ENCODE results near the gene CDK11A.
"Not testable (repeated sequence)": the region's sequence is repeated elsewhere in the genome, so short reads cannot be mapped to it uniquely, and the experiment has no call there.

The CDK11A gene

DNA sequence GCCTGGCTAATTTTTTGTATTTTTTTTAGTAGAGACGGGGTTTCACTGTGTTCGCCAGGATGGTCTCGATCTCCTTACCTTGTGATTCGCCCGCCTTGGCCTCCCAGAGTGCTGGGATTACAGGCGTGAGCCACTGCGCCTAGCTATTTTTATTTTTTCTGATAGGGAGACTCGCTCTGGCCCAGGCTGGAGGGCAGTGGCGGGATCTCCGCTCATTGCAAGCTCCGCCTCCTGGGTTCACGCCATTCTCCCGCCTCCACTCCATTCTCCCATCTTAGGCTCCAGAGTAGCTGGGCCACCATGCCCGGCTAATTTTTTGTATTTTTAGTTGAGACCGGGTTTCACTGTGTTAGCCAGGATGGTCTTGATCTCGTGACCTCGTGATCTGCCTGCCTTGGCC, 1.9 kb upstream of the CDK11A start:
- not testable (repeated sequence) for DNase-seq (ENCODE audit: low read depth)

DNA sequence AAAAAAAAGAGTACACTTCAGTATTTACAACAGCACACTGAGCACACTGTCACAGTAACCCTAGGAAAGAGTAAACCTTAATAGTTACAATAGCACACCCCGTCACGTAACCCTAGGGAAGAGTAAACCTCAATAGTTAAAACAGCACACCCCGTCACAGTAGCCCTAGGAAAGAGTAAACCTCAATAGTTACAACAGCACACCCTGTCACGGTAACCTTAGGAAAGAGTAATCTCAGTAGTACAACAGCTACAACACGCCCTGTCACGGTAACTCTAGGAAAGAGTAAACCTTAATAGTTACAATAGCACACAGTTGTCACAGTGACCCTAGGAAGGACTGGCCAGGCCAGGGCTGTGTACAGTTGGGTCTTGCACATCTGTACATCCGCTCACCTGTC, 3.0 kb downstream of the CDK11A start:
- DNase-seq (ENCODE audit: low read depth) = no peak

DNA sequence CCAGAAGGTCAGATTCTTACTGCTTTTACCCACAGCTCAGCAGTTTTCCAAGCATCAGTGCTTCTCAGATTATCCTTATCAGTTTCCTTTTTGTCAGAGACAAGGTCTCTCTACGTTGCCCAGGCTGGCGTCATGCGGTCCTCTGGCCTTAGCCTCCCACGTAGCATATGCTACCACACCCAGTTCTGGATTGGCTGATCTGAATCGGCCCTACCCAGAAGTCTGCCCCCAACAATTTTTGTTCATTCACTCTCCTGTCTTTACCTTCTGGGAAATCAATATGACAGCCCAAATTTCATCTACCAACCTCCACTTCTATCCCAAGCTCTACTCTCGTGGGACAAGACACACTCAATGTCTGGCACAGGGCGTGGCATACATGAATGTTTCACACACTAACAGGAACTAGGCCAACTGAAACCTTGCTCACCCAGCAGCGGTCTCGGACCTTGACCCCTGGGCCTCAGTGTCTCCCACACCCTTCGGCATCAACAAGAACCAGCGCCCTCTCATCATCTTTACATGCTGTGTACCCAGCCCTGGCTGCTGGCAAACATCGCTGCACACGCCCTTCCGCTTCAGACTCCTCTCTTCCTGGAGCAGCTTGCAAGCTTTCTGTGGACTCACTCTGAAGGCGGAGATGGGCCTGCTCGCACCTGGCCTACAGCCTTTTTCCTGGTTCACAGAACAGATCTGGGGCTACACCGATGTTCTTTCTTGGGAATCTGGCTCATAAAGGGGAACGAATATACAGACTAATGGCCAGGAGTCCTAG, 8.9 kb downstream of the CDK11A start:
- not testable (repeated sequence) for DNase-seq (ENCODE audit: low read depth)

DNA sequence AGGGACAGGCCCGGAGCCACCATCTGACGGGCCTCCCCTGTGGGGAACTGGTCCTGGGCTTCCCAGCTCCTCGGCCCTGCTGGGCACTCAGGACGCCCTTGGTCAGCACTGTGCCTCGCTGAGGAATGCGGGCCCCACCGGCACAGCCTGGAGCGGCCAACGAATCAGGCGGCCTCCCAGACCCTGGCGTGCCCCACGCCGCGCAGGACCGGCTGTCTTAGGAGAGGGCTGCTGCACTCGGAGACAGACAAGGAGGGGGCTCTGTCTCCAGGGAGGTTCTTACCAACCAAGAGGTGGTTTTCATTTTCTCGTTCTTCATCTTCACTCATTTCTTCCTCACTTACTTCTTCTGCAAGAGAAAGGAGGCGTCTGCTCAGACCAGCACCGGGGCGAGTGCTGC, 16.3 kb downstream of the CDK11A start:
- not testable (repeated sequence) for DNase-seq (ENCODE audit: low read depth)

DNA sequence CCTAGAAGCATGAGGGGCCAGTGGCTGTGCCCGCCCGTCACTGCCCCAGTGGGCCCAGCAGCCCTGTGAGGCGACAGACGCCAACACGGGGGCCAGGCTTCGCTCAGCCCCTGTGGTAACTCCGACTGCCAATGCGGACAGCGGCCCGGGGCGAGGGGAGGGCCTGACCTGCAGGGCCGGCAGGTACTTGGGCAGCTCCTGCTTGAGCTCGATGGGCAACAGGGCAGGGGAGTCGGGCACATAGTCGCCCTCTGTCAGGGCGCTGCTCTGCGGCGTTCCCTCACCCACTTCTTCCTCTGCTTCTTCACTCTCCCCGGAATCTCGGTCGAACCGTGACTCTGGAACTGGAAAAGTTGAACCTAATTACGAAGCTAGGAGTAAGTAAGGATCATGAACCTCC, 16.9 kb downstream of the CDK11A start:
- not testable (repeated sequence) for DNase-seq (ENCODE audit: low read depth)

DNA sequence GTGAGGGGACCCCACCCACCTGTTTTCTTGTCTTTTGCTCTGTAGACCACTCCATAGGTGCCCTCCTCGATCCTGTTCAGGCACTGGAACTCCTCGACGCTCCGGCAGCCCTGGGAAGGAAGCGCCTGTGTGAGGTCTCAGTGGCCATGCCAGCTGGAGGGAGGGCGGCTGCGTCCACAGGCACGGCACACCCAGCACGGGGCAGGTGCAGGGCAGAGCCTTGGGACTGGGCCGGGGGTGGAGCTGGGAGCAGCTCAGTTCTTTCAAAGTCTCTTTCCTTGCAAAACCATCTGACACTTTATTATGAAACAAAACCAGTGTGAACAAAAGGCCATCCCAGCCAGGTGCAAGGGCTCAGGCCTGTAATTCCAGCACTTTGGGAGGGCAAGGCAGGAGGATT, 18.5 kb downstream of the CDK11A start:
- DNase-seq (ENCODE audit: low read depth) = not testable (repeated sequence)

DNA sequence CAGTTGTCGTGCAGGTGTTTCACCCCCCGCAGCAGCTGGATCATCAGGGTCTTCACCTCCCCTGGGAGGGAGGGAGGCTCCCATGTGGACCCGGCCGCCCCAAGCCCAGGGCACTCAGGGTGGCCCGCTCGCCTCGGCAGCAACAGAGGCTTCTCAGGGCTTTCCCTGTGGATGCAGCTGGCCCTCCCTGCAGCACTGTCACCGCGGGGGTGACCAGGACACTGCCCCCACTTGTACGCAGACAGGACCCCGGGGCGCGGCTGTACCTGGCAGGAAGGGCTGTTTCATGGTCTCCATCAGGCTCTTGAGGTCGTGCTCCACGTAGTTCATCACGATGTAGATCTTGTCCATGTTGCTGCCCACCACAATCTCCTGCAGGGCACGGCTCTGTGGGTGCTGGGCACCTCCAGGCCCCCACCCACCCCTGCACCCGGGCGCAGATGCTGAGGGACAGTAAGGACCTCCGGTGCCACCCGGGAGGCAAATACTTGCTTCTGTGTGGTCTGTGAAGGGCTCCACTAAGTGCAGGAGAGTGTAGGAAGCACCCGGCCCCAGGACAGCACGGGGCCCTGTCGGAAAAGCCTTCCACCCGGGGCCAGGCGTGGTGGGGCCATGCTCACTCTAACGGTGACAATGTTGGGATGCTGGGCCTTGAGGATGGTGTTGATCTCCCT, 19.7 kb downstream of the CDK11A start:
- DNase-seq (ENCODE audit: low read depth) = not testable (repeated sequence)

DNA sequence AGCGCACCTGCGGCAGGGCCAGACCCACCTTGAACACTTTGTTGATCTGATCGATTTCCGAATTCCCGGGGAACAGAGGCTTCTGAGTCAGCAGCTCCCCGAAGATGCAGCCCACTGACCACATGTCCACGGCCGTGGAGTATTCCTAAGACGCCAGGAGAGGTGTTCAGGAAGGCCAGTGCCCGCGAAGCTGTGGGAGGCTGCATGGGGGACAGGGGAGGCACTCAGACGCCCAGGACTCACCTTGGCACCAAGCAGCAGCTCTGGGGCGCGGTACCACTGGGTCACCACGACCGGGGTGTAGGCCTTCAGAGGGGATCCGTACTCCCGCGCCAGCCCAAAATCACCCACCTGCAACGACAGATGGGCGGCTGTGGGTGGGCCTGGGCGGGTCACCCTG, 20.4 kb downstream of the CDK11A start:
- DNase-seq (ENCODE audit: low read depth) = no peak

DNA sequence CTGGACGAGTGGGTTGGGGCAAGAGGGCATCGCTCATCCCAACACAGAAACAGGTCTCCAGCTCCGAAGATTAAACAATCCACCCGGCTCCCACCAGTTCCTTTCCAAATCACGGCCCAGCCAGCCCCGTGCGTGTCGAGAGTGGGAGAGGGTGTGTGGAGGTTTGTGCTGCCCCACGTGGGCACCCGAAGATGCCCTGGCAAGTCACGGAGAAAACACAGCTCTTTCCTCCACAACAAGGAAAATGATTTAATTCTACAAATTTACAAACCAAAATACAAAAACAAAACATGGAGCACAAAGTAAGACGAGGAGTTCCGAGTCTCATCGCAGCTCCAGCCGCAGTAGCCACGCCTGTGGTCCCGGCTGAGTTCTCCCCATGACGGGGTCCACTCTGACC, 21.7 kb downstream of the CDK11A start:
- not testable (repeated sequence) for DNase-seq (ENCODE audit: low read depth)

DNA sequence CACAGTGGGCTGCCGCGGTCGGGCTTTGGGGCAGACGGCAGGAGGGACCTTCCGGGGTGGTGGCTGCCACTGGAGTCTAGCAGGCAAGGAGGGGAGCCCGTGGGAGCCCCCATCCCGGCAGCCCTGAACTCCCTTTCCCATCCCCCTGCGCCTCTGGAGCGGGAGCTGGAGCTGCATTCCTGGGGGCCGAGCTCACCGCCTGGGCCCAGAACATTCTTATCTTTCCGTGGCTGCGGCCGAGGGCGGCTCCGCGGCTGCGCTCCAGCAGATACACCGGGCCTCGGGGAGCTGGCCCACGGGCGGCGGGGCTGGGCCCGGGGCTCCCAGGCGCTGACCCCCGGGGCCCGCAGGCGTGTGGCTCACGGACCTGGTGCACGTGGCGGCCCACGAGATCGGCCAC, 23.6 kb downstream of the CDK11A start:
- not testable (repeated sequence) for DNase-seq (ENCODE audit: low read depth)

DNA sequence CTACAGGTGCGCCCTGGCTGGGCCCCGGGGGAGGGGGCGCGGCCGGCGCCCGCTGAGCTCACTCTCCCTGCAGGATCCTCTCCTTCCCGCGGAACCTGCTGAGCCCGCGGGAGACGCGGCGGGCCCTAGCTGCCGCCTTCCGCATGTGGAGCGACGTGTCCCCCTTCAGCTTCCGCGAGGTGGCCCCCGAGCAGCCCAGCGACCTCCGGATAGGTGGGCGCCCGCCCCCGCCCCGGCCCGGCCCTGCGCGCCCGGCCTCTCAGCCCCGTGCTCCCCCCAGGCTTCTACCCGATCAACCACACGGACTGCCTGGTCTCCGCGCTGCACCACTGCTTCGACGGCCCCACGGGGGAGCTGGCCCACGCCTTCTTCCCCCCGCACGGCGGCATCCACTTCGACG, 24.1 kb downstream of the CDK11A start:
- not testable (repeated sequence) for DNase-seq (ENCODE audit: low read depth)

DNA sequence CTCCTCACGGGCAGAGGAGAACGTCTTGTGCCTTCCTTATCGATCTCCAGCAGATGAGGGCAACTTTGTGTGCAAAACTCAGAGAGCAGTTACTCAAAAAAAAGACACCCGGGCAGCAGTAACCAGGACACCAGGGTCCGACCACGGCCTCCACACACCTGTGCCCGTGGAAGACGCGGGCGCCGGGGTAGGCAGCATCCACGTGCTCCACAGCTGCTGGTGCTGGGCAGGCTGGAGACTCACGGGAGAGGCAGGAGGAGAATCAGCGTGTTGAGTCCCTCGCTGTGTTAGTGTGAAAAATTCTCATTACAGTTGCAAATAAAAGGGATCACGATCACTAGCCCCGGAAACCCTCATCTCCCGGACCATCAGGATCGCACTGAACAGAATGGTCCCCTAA, 25.1 kb downstream of the CDK11A start:
- DNase-seq (ENCODE audit: low read depth) = not testable (repeated sequence)

DNA sequence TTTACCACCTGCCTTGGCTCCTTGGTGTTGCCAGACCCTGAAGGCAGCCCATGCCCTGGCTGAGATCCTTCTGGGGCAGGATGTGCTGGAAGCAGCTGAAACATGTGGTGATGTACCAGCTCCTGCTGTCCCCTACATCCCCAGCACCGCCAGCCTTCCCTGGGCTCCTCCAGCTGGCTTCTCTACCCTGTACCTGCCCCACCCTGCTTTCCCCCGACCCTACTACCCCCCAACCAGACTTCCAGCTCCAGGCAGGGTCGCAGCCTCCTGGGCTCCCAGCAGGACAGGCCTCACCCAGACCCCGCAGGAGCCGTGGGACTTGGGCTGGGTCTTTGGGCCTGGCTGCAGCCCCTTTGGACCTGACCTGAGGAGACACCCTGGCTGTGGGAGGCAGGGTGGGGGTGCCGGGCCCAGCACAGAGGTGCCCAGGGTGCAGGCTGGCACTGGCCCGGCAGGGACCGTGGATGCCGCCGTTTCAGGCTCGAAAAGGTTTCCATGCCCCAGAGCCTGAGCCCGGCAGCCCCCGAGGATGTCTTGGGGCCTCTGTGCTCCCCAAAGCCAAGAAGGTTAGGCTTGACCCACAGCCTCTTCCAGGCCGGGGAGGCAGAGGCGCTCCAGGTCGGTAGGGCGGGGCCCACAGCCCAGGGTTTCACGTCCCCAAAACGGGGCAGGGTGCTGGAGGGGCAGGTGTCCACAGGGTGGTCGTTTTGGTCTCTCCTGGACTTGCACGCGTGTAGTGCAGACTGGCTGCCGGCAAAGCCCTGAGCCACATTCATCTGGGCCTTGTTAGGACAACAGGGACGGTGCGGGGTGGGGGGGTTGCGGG, 26.6 kb downstream of the CDK11A start:
- DNase-seq (ENCODE audit: low read depth) = not testable (repeated sequence)

DNA sequence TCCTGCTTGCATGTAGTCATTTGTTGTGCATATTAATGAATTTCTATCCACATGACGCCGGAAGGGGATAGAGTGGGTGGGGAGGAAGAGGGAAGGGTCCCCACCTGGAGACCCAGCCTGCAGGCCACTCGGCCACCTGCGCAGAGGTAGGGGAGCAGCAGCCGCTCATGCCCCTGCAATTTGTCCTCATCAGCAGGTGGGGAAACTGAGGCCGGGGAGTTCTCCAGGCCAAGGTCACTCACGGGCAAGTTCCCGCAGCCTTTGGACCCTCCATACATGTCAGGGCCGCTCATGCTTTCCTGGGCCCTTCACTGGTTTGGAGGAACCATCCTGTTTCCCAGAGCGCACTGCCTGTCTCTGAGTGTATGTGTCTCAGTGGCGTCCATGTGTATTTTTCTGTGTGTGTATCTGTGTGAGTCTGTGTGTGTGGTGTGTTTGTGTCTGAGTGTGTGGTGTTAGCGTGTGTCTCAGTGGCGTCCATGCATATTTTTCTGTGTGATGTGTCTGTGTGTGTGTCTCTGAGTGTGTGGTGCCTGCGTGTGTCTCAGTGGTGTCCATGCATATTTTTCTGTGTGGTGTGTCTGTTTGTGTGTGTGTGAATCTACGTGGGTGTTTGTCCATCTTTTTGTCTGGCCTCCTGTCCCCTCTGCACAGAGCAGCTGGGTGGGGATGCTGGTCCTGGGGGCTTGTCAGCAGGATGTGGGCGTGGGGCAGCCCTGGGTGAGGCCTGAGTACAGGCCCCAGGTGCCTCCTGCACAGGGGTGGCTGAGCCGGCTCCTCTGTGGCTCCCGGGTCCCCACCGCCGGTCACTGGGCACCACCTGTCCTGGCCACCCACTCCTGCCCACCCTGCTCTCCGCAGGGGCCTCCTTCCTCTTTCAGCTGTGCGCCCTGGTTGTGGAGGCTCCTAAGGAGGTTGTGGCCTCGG, 27.5 kb downstream of the CDK11A start:
- DNase-seq (ENCODE audit: low read depth) = not testable (repeated sequence)

DNA sequence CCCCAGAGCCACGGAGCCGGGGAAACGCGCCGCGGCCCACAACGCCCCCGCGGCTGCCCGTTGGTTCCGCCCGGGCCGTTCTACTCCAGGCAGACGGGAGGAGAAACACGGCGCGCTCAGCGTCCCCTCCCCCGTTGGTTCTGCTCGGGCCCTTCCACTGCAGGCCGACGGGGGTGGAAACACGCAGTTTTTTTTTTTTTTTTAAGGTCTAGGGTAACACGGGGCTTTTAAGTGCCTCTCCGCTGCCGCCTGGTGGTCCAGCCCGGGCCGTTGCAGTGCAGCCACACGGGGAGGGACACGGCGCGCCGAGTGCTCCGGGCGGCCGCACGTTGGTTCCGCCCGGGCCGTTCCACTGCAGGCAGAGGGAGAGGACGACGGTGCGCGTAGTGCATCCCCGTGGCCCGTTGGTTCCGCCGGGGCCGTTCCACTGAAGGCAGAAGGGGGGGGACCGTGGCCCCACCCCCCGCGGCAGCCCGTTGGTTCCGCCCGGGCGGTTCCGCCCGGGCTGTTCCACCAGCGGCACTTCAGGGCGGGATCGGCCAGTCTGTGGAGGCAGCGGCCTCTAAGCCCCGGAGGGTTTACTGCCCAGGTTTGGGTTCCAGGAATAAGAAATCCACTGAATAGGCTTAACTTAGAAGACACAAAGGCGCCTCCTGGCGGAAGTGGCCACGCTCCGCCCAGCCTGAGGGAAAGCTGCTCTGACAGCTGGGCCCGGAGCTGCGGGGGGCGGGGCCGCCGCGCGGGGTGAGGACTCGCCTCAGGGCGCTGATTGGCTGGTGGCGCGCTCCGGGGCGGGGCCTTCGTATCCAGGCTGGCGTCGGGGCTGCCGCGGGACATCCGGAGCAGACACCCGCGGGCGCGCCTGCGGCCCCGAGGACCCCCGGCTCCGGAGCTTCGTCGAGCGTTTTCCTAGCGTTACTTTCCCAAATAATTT, 31.2 kb downstream of the CDK11A start, which contains the start of gene SLC35E2B:
TSS of gene SLC35E2B (minus strand) at position 82 of the 934 bp plus-strand sequence. CDS start 16,096 bp downstream, outside the sequence.
- DNase-seq (ENCODE audit: low read depth) = peak; percentile 82

DNA sequence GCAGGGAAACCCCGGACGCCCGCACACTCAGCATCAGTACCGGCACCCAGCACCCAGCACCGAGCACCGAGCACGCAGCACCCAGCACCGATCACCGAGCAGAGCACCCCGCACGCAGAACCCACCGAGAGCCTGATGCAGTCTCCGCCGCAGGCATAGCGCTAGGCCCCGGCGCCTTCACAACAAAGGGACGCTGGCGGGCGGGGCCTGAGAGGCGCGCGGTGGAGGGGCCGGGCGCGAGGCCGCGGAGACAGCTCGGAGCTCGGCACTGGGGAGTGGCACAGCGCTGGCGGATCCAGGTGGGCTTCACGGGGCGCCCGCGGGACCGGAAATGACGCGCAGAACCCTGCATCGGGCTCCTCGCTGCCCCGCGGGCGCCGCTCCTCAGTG, 31.8 kb downstream of the CDK11A start:
- DNase-seq (ENCODE audit: low read depth) = peak; percentile 38

DNA sequence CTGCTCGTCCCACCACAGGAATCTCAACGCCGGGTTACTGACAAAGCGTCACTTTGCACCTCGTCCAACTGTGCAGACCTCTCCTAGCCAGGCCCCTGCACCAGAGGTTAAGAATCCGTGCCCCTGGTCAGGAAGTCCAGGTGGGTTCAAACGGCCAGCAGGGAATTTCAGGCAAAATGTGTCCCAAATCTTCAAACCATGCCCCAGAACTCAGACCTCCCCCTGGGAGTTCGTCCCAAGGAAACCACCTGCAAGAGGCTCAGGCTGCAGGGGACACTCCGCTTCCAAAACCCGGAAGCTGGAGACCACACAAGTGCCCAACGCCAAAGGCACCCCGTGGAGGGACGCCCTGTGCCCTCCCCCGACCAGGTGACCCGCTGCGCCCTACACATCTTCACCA, 32.7 kb downstream of the CDK11A start:
- DNase-seq (ENCODE audit: low read depth) = not testable (repeated sequence)

DNA sequence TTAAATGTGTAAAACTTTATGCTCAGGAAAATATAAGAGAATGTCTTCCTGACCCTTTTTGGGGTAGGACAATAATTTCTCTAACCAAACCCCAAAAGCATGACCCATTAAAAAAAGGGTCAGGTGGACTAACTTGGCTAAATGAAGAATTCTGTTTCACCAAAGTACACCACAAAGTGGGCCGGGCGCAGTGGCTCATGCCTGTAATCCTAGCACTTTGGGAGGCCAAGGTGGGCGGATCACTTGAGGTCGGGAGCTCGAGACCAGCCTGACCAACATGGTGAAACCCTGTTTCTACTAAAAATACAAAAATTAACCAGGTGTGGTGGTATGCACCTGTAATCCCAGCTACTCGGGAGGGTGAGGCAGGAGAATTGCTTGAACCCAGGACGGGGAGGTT, 34.6 kb downstream of the CDK11A start:
- DNase-seq (ENCODE audit: low read depth) = not testable (repeated sequence)

DNA sequence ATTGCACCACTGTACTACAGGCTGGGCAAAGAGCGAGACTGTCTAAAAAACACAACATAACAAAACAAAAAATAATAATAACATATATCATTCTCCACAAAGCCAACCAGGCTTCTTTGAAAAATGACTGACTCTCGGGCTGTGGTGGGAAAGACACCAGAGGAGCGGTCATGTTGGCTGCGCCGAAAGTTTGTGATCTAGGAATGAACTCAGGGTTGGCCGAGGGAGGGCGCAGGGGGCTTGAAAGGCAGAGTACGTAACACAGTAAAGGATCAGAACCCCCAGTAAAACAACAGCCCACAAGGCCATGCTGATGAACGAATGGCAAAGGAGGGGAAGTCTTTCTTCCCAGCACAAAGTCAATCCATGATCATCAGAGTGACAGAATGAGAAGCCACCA, 36.3 kb downstream of the CDK11A start:
- DNase-seq (ENCODE audit: low read depth) = no peak

DNA sequence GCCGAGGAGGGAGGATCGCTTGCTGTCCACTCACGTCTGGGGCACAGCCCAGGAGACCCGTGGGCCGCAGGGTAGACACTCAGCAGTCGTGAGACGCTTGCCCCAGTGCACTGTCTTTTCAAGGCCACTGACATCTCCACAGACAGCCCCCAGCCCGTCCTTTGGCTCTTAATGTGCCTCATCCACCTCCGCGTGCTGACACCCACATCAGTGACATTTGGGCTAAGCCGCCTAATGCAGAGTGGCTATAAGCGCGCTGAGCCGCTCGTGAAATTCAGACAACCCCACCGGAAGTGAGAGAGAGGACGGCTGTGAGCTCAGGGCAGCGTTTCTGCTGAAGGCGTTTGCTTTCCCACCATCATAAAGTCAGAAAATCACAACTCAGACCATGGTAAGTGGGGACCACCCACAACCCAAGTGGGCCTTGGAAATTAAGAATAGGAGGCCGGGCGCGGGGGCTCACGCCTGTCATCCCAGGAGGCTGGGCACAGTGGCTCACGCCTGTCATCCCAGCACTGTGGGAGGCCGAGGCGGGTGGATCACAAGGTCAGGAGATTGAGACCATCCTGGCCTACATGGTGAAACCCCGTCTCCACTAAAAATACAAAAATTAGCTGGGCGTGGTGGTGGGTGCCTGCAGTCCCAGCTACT, 40.0 kb downstream of the CDK11A start:
- DNase-seq (ENCODE audit: low read depth) = no peak

All from stimulated activated CD8-positive, alpha-beta memory T cell treated with anti-CD3 and anti-CD28 coated beads, Interleukin-15, amount 100 ng/mL, for 24 hours (primary cell).